ENCODE measurements around the gene LZTS2.

GRCh38 chr10:100982916-100983830, 16.4 kb upstream of the LZTS2 start:
- no peak for TF ChIP-seq ASH2L (IDR thresholded peaks at IDR 0.05; ENCODE audit: low read length)
- no peak for TF ChIP-seq POLR2A (IDR thresholded peaks at IDR 0.05; ENCODE audit: control extremely low read depth in 1 of 2, low read depth in 2 of 2, low read length in 2 of 2)
- no peak for TF ChIP-seq CREB1 (IDR thresholded peaks at IDR 0.05)
- no peak for TF ChIP-seq USF2 (IDR thresholded peaks at IDR 0.05; ENCODE audit: low read length)
- no peak for TF ChIP-seq CTCF (IDR thresholded peaks at IDR 0.05; ENCODE audit: control extremely low read depth in 1 of 3, insufficient read depth in 1 of 3, low read depth in 1 of 3, low read length in 3 of 3)
